ENCODE data around the gene KRTAP5-9.
"Not testable (repeated sequence)": the region's sequence is repeated elsewhere in the genome, so short reads cannot be mapped to it uniquely, and the experiment has no call there.

The KRTAP5-9 gene

DNA sequence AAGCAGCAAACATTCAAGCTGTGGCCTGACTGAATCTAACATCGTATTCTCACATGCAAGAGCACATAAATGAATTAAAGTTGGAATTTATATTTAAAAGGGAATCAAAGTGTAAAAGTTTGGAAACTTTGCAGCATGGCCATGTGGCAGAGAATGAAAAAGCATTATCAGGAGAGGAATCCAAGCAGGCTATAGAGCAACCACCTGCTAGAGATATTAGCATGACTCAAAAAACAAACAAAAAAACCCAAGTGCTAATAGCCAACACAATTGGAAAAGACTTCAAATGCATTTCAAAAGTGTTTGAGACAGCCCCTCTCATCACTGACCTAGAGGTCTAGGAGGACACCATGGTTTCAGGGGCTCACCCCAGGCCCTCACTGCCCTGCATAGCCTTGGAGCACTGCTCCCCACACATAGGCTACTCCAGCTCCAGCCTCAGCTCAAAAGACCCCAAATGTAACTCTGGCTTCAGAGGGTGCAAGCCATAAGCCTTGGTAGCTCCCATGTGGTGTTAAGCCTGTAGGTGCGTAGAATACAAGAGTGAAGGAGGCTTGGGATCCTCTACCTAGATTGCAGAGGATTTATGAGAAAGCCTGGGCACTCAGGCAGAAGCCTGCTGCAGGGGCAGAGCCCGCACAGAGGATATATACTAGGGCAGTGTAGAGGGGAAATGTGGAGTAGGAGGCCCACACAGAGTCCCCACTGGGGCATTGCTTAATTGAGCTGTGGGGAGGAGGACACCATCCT lies 22.9 kb upstream of the KRTAP5-9 start:
- Mint-ChIP-seq H3K36me3 (ENCODE audit: low read depth) (no peaks in the 10 kb centered on the region), H3K27ac (no peak overlapping the region), H3K4me1 (ENCODE audit: low read depth) (no peaks in the 10 kb centered on the region), H3K4me3 (no peak overlapping the region), H3K27me3 (peaks cover 3% of the 10 kb centered on the region), H3K9me3 (peaks cover 11% of the 10 kb centered on the region)
- intact Hi-C loops (cut with micrococcal nuclease), result no loop called here

- H3K4me1 Mint-ChIP-seq (ENCODE audit: low read depth), result no peaks in the 10 kb centered on the region
- no peak overlapping the region for H3K27ac Mint-ChIP-seq
- no peak overlapping the region for H3K4me3 Mint-ChIP-seq
- peaks cover 9% of the 10 kb centered on the region for H3K9me3 Mint-ChIP-seq
- intact Hi-C loops (cut with micrococcal nuclease), result no loop called here
- peaks cover 5% of the 10 kb centered on the region for H3K27me3 Mint-ChIP-seq
- no peaks in the 10 kb centered on the region for H3K36me3 Mint-ChIP-seq (ENCODE audit: low read depth)
Observed at GRCh38 chr11:71525938-71526495, 22.2 kb upstream of the KRTAP5-9 start.

GRCh38 chr11:71526796-71527575 lies 21.2 kb upstream of the KRTAP5-9 start, which contains the start of gene KRTAP5-7:
Gene KRTAP5-7 (plus strand): TSS chr11:71527267. CDS start chr11:71527301, 34 bp downstream.
- H3K36me3 Mint-ChIP-seq (ENCODE audit: low read depth); intact Hi-C loops (cut with micrococcal nuclease); H3K27ac Mint-ChIP-seq; H3K9me3 Mint-ChIP-seq; H3K27me3 Mint-ChIP-seq; H3K4me3 Mint-ChIP-seq; H3K4me1 Mint-ChIP-seq (ENCODE audit: low read depth): not testable (repeated sequence)

DNA sequence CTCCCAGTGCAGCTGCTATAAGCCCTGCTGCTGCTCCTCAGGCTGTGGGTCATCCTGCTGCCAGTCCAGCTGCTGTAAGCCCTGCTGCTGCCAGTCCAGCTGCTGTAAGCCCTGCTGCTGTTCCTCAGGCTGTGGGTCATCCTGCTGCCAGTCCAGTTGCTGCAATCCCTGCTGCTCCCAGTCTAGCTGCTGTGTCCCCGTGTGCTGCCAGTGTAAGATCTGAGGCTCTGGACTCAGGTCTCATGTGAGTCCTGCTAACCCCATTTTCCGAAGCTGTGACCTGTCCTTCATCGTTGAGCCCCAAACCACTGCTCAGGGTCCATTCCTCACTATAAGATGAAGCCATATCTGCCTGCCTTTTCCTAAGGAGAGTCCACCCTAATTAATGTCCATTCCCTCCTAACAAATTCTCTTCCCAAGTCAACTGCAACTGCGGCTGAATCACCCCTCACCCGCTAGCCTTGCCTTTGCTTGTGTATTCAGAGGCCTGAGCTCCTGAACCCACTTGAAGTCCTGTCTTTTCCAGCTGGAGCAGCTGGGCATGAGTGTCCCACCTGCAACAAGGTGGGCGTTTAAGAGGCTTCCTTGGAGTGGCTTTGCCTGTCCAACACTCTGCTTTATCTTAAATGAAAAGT lies 20.5 kb upstream of the KRTAP5-9 start:
- no peak overlapping the region for H3K27ac Mint-ChIP-seq
- no peaks in the 10 kb centered on the region for H3K36me3 Mint-ChIP-seq (ENCODE audit: low read depth)
- H3K27me3 Mint-ChIP-seq, result peaks cover 5% of the 10 kb centered on the region
- peaks cover 7% of the 10 kb centered on the region for H3K4me1 Mint-ChIP-seq (ENCODE audit: low read depth)
- intact Hi-C loops (cut with micrococcal nuclease), result no loop called here
- H3K4me3 Mint-ChIP-seq, result no peak overlapping the region
- H3K9me3 Mint-ChIP-seq, result no peaks in the 10 kb centered on the region

DNA sequence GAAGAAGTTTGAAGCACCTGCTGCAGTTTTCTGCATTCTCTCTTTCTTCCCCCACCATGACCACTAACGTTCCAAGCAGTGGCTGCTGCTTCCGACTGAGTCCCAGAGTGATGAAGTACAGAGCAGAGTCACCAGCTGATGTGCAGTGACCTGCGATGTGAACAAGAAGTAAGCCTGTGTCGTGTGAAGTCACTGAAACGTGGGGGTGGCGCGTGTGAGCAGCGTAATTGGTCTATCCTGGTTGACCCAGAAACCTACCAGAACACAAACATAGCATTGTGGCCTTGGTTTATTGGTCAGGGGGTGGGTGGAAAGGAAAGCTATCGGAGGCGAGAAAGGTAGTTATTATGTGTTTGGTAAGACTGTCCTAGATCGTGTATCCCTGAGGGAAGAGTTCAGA lies 17.6 kb upstream of the KRTAP5-9 start:
- H3K4me3 Mint-ChIP-seq, result no peak overlapping the region
- peaks cover 7% of the 10 kb centered on the region for H3K4me1 Mint-ChIP-seq (ENCODE audit: low read depth)
- intact Hi-C loops (cut with micrococcal nuclease), result no loop called here
- H3K36me3 Mint-ChIP-seq (ENCODE audit: low read depth), result no peaks in the 10 kb centered on the region
- H3K27me3 Mint-ChIP-seq, result peaks cover 5% of the 10 kb centered on the region
- no peak overlapping the region for H3K27ac Mint-ChIP-seq
- no peaks in the 10 kb centered on the region for H3K9me3 Mint-ChIP-seq

DNA sequence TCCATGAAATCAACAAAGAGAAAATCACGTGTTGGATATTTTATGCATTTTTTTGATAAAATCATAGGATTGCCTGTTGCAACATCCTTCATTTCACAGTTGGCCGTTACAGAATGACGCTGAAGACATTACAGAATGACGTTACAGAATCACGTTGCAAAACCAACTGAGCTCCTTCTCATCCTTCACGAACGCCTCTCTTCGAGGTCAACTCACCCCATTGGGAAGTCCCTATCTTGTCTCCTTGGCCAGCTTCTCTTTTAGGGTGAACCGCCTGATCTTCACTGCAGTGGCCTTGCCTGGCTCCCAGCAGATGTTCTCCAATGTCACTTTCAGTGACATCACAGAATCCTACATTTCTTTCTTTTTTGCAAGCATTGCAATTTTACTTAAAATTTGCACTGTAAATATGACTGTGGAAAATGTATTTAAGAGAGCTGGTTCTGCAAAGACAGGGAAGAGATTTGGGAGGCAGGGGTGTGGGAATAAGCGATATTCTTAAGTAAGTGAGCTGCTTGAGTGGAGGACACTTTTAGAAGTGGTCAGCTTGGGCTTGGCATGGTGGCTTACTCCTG lies 16.1 kb upstream of the KRTAP5-9 start:
- Mint-ChIP-seq H3K27me3 (peaks cover 5% of the 10 kb centered on the region), H3K27ac (no peak overlapping the region), H3K4me1 (ENCODE audit: low read depth) (peaks cover 7% of the 10 kb centered on the region), H3K36me3 (ENCODE audit: low read depth) (no peaks in the 10 kb centered on the region), H3K4me3 (no peak overlapping the region), H3K9me3 (no peaks in the 10 kb centered on the region)
- intact Hi-C loops (cut with micrococcal nuclease), result no loop called here

- H3K9me3 Mint-ChIP-seq; H3K27me3 Mint-ChIP-seq; H3K27ac Mint-ChIP-seq; H3K4me3 Mint-ChIP-seq; H3K4me1 Mint-ChIP-seq (ENCODE audit: low read depth); intact Hi-C loops (cut with micrococcal nuclease); H3K36me3 Mint-ChIP-seq (ENCODE audit: low read depth): not testable (repeated sequence)
Observed at GRCh38 chr11:71534711-71535608, 13.3 kb upstream of the KRTAP5-9 start.

DNA sequence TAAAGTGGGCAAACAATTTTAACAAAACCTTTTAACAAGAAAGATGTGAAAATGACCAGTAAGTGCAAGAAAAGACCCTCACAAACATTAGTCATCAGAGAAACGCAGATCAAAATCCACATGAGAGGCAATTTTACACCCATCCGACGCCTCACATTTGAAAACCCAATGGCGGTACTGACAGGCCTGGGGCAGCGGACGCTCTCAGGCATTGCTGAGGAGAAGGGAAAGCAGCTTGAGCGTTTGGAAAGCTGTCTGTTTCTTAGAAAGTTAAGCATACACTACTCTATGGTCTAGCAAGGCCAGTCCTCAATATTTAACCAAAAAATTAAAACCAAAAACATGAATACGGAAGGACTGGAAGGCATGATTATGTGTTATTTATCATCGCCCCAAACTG lies 12.4 kb upstream of the KRTAP5-9 start:
- H3K36me3 Mint-ChIP-seq (ENCODE audit: low read depth), result no peaks in the 10 kb centered on the region
- H3K4me1 Mint-ChIP-seq (ENCODE audit: low read depth), result peaks cover 7% of the 10 kb centered on the region
- intact Hi-C loops (cut with micrococcal nuclease), result no loop called here
- H3K9me3 Mint-ChIP-seq, result peaks cover 6% of the 10 kb centered on the region
- H3K27me3 Mint-ChIP-seq, result no peaks in the 10 kb centered on the region
- H3K4me3 Mint-ChIP-seq, result no peak overlapping the region
- no peak overlapping the region for H3K27ac Mint-ChIP-seq

DNA sequence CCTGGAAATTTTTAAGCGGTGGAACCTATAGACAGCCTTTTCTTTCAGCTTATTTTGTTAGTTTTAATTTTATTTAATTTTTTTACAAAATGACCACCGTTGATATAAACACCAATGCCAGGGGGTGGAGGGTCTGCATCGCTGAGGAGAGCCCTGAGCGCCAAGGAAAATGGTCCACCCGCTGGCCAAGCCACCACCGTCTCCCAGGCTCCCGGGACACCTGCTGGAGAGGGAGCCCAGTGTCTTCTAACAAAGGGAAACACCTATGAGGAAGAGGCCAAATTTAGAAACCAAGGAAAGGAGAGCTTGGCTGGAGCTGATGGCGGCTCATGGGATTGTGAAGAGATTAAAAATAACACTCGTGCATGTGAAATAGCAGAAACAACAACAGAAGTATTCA lies 10.7 kb upstream of the KRTAP5-9 start:
- Mint-ChIP-seq H3K4me3 (no peak overlapping the region), H3K4me1 (ENCODE audit: low read depth) (no peaks in the 10 kb centered on the region), H3K9me3 (peaks cover 16% of the 10 kb centered on the region), H3K36me3 (ENCODE audit: low read depth) (no peaks in the 10 kb centered on the region), H3K27me3 (no peaks in the 10 kb centered on the region), H3K27ac (no peak overlapping the region)
- intact Hi-C loops (cut with micrococcal nuclease), result no loop called here

DNA sequence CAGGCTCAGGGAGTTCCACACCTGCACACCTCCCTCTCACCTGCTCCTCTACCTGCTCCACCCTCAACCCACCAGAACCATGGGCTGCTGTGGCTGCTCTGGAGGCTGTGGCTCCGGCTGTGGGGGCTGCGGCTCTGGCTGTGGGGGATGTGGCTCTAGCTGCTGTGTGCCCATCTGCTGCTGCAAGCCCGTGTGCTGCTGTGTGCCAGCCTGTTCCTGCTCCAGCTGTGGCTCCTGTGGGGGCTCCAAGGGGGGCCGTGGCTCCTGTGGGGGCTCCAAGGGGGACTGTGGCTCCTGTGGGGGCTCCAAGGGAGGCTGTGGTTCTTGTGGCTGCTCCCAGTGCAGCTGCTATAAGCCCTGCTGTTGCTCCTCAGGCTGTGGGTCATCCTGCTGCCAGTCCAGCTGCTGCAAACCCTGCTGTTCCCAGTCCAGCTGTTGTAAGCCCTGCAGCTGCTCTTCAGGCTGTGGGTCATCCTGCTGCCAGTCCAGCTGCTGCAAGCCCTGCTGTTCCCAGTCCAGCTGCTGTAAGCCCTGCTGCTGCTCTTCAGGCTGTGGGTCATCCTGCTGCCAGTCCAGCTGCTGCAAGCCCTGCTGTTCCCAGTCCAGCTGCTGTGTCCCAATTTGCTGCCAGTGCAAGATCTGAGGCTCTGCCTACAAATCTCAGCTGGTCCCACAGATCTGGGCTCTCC lies 10.1 kb upstream of the KRTAP5-9 start, which contains the start of gene KRTAP5-8:
Gene KRTAP5-8, plus strand, starts transcription at position 49 of the 689 bp plus-strand sequence. Its CDS starts 31 bp downstream, at position 80.
- intact Hi-C loops (cut with micrococcal nuclease); H3K27me3 Mint-ChIP-seq; H3K27ac Mint-ChIP-seq; H3K4me1 Mint-ChIP-seq (ENCODE audit: low read depth); H3K4me3 Mint-ChIP-seq; H3K36me3 Mint-ChIP-seq (ENCODE audit: low read depth): not testable (repeated sequence)
- H3K9me3 Mint-ChIP-seq, result peaks cover 16% of the 10 kb centered on the region

GRCh38 chr11:71538666-71538990 lies 9.6 kb upstream of the KRTAP5-9 start:
- no peaks in the 10 kb centered on the region for H3K36me3 Mint-ChIP-seq (ENCODE audit: low read depth)
- peaks cover 10% of the 10 kb centered on the region for H3K4me1 Mint-ChIP-seq (ENCODE audit: low read depth)
- H3K9me3 Mint-ChIP-seq, result peaks cover 16% of the 10 kb centered on the region
- intact Hi-C loops (cut with micrococcal nuclease), result no loop called here
- no peaks in the 10 kb centered on the region for H3K27me3 Mint-ChIP-seq
- no peak overlapping the region for H3K27ac Mint-ChIP-seq
- H3K4me3 Mint-ChIP-seq, result no peak overlapping the region

- peaks cover 13% of the 10 kb centered on the region for H3K4me1 Mint-ChIP-seq (ENCODE audit: low read depth)
- no peaks in the 10 kb centered on the region for H3K36me3 Mint-ChIP-seq (ENCODE audit: low read depth)
- intact Hi-C loops (cut with micrococcal nuclease), result no loop called here
Observed at GRCh38 chr11:71539017-71539416, 9.2 kb upstream of the KRTAP5-9 start.

GRCh38 chr11:71539971-71540370 lies 8.2 kb upstream of the KRTAP5-9 start:
- H3K36me3 Mint-ChIP-seq (ENCODE audit: low read depth); H3K27ac Mint-ChIP-seq; H3K4me3 Mint-ChIP-seq; intact Hi-C loops (cut with micrococcal nuclease); H3K27me3 Mint-ChIP-seq: not testable (repeated sequence)
- Mint-ChIP-seq H3K9me3 (peaks cover 16% of the 10 kb centered on the region), H3K4me1 (ENCODE audit: low read depth) (peaks cover 19% of the 10 kb centered on the region)

More at GRCh38 chr11:71539017-71539416, 9.2 kb upstream of the KRTAP5-9 start:
- Mint-ChIP-seq H3K27me3 (no peaks in the 10 kb centered on the region), H3K4me3 (no peak overlapping the region), H3K27ac (no peak overlapping the region), H3K9me3 (peaks cover 16% of the 10 kb centered on the region)
